Testis (tissue), 3 donors: ENCODE measurements around the gene SOCS2. TPM values are rescaled to one million over a fixed set of nuclear protein-coding genes. Genes with fewer than 3 reads are reported as not detected.
"Not testable (repeated sequence)": the region's sequence is repeated elsewhere in the genome, so short reads cannot be mapped to it uniquely, and the experiment has no call there.

ENCODE experiments used
- DNase-seq: peaks from one replicate; pipeline ENCODE4 v3.0.0-alpha.2; 2019
- H3K27ac ChIP-seq, 2 donors: fragments of 200-600 bp; sonication (generic); one replicate each; pipeline ENCODE4 v1.5.1; 2019
- H3K27me3 ChIP-seq: fragments of 200-600 bp; sonication (generic); one replicate; pipeline ENCODE4 v1.5.1; 2019
- H3K36me3 ChIP-seq: fragments of 200-600 bp; sonication (generic); one replicate; pipeline ENCODE4 v1.5.1; 2017; ENCODE audit warnings: low read depth; ENCODE audit errors: missing control alignments
- H3K4me1 ChIP-seq: fragments of 200-600 bp; sonication (generic); one replicate; pipeline ENCODE4 v1.5.1; 2019
- H3K4me3 ChIP-seq, 2 donors: fragments of 200-600 bp; sonication (generic); one replicate each; pipeline ENCODE4 v1.5.1; 2017 to 2019
- H3K9me3 ChIP-seq: fragments of 200-600 bp; sonication (generic); one replicate; pipeline ENCODE4 v1.5.1; 2017
- POLR2A ChIP-seq: fragments of 450-650 bp; IDR thresholded peaks from one replicate; pipeline ENCODE4 v1.6.1; 2017; ENCODE audit warnings: antibody characterized with exemption, mild to moderate bottlenecking, moderate library complexity
- WGBS, 2 donors: methylation state at CpG; one replicate each; pipeline ENCODE4 v1.1.5; 2018; 5-methylcytosine and 5-hydroxymethylcytosine counted together
- intact Hi-C: fragments of 100-400 bp; cut with DNase I; formaldehyde crosslinking; loops from one replicate; pipeline ENCODE4 v1.15.1; 2023; ENCODE audit warnings: low total_unique reads
- polyA plus RNA-seq: library from polyadenylated mRNA; stranded (reverse); fragments of 350-450 nt; fragmentation: Illumina TruSeq; extraction: RNeasy Lipid Tissue Mini Kit (QIAGEN cat#74804); gene quantifications from one replicate; pipeline ENCODE4 v1.2.3, GENCODE V29; 2014; ENCODE audit warnings: low read depth, low replicate concordance; ENCODE audit not compliant: insufficient read depth
- total RNA-seq, 2 donors: library from RNA; depleted of rRNA; stranded (reverse); fragments of >200 nt; gene quantifications; one replicate each; pipeline ENCODE4 v1.2.3, GENCODE V29; 2016
- TF ChIP-seq, protein P1 (sequence below), 3 experiments: fragments of 450-650 bp in 2 of 3; fragments of 200-600 bp in 1 of 3; sonication (generic) in 1 of 3; IDR thresholded peaks; one replicate each; pipeline ENCODE4 v1.5.1; 2016 to 2019; ENCODE audit warnings: antibody characterized with exemption in 3 of 3, mild to moderate bottlenecking in 2 of 3, moderate library complexity in 1 of 3

Gene SOCS2
- total and polyA plus RNA-seq, 3 donors from 2014 or later = 19.3 to 25.4 (median 24.1) TPM

DNA sequence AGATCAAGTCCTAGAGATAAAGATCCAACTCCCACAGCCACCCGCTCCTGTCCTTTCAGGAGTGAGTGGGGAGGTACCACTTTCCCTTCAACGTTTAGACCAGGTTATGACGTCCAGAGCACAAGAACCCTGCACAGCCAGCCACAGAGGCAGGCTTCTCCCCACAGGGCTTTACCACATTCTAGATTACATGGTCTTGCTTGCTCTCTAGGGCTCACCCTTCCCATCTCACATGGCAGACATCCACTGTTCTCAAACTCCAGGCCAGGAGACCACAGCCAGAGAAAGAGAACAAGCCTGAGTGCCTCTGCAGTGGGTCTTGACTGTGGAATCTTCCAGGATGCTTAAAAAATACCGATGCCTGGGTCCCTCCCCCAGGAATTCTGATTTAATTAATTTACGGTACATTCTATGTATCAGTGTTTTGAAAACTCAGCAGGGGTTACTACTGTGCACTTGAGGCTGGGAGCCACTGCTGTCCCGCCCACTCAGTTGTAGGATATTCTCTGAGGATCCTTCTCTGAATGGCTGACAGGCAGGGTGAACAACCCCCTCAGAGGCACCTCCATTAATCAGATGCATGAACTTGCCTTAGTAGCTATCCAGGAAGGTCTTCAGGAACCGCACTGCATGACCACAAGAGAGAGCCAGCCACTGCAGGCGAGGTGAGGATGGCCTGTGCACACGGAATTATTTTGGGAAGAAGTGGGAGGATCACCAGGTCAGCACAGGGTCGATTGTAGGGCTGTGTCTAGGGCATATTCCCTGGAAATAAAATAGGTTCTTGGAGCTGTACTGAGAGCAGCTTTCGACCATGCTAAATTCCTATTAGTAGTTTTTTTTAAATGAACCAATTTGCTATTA lies 21.5 kb upstream of the SOCS2 start:
- 67 to 71% methylated on average over 11 of the region's 11 CpGs for WGBS, 2 donors
- no peak overlapping the region for H3K27ac ChIP-seq
- H3K4me1 ChIP-seq = no peaks in the 10 kb centered on the region
- no peaks in the 10 kb centered on the region for H3K36me3 ChIP-seq
- no peak for DNase-seq
- intact Hi-C loops = no loop called here
- no peak overlapping the region for H3K4me3 ChIP-seq
- TF ChIP-seq POLR2A = no peak
- TF ChIP-seq, protein P1, sequence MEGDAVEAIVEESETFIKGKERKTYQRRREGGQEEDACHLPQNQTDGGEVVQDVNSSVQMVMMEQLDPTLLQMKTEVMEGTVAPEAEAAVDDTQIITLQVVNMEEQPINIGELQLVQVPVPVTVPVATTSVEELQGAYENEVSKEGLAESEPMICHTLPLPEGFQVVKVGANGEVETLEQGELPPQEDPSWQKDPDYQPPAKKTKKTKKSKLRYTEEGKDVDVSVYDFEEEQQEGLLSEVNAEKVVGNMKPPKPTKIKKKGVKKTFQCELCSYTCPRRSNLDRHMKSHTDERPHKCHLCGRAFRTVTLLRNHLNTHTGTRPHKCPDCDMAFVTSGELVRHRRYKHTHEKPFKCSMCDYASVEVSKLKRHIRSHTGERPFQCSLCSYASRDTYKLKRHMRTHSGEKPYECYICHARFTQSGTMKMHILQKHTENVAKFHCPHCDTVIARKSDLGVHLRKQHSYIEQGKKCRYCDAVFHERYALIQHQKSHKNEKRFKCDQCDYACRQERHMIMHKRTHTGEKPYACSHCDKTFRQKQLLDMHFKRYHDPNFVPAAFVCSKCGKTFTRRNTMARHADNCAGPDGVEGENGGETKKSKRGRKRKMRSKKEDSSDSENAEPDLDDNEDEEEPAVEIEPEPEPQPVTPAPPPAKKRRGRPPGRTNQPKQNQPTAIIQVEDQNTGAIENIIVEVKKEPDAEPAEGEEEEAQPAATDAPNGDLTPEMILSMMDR (IDR thresholded peaks at IDR 0.05) = no peak
- H3K27me3 ChIP-seq = no peaks in the 10 kb centered on the region
- no peaks in the 10 kb centered on the region for H3K9me3 ChIP-seq

DNA sequence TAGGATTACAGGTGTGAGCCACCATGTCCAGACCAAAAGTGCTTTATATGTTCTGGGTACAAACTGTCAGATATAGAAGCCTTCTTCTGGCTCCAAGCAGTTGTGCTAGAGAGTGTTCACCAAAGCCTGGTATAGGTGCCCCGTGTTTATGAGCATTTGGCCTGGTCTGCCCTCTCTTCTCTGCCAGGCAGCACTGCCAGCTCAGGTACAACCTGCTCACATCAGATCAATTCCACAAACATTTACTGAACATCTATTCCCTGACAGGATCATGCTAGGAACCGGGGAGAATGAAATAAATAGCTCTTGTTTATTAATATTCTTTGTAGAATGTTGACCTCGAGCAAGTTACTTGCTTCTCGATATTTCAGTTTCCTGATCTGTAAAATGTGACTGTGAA lies 20.0 kb upstream of the SOCS2 start:
- intact Hi-C loops = no loop called here
- no peak for TF ChIP-seq POLR2A
- TF ChIP-seq, protein P1 (IDR thresholded peaks at IDR 0.05) = no peak
- Histone ChIP-seq H3K4me3 (no peak overlapping the region), H3K36me3 (no peaks in the 10 kb centered on the region), H3K27ac (no peak overlapping the region), H3K4me1 (no peaks in the 10 kb centered on the region), H3K27me3 (no peaks in the 10 kb centered on the region), H3K9me3 (no peaks in the 10 kb centered on the region)
- no peak for DNase-seq
- WGBS, 2 donors = 73 to 79% methylated on average over 4 of the region's 4 CpGs

DNA sequence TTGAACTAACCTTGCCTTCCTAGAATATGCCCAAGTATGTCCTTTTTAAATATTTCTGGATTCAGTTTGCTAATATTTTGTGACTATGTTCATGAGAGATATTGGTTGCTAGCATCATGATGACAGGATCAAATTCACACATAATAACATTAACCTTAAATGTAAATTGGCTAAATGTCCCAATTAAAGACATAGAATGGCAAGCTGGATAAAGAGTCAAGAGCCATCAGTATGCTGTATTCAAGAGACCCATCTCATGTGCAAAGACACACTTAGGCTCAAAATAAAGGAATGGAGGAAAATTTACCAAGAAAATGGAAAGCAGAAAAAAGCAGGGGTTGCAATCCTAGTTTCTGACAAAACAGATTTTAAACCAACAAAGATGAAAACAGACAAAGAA lies 14.6 kb upstream of the SOCS2 start:
- DNase-seq, intact Hi-C loops, H3K4me1 ChIP-seq, H3K27me3 ChIP-seq, H3K36me3 ChIP-seq, H3K9me3 ChIP-seq, H3K27ac ChIP-seq, H3K4me3 ChIP-seq: not testable (repeated sequence)

DNA sequence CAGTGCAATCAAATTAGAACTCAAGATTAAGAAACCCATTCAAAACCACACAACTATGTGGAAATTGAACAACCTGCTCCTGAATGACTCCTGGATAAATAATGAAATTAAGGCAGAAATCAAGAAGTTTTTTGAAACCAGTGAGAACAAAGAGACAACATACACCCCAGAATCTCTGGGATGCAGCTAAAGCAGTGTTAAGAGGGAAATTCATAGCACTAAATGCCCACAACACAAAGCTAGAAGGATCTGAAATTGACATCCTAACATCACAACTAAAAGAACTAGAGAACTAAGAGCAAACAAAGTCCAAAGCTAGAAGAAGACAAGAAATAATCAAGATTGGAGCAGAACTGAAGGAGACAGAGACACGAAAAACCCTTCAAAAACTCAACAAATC lies 13.8 kb upstream of the SOCS2 start:
- H3K36me3 ChIP-seq, H3K4me3 ChIP-seq, intact Hi-C loops, DNase-seq, H3K4me1 ChIP-seq, H3K9me3 ChIP-seq, H3K27me3 ChIP-seq, H3K27ac ChIP-seq: not testable (repeated sequence)
- whole genome bisulfite sequencing, 2 donors = 95 to 97% methylated on average over 1 of the region's 1 CpG

DNA sequence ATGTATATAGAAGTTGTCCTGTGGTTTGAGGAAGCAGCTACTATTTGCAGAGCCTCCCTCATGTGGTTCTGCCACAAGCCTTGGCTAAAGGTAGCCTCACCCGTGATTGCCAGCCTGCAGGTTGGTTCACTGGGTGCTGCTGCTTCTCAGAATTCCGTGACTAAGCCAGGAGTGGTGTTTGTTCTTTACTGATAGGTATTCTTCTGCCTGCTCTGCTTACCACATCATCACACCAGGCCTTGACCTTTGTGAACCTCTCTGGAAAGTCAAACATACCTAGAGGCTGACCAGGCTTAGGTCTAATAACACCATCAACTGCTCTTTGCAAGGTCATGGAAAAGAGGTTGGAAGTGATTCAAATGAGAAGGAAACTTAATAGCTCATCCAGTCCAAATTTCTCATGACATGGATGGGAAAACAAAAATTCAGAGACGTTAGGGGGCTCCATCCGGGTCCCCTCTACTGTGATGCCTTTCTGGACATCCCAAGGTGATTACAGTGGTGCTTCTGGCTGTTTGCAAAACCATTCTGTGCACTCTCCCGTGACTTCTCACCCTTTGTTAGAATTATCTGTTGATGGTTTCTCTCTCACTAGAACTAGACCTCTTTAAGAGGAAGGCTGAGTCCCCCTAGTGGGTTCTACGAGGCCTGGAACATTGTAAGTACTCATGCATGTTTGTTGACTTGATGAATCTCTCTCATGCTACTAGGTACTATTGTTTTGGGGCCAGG lies 8.5 kb upstream of the SOCS2 start:
- no peak overlapping the region for H3K4me3 ChIP-seq
- no peak for TF ChIP-seq POLR2A
- TF ChIP-seq, protein P1 (IDR thresholded peaks at IDR 0.05) = no peak
- intact Hi-C loops = loop anchor here (10.0 kb wide), 1 partner anchor 511 kb away; no protein-coding TSS in a partner anchor
- DNase-seq = no peak
- H3K9me3 ChIP-seq = no peaks in the 10 kb centered on the region
- H3K27me3 ChIP-seq = no peaks in the 10 kb centered on the region
- H3K4me1 ChIP-seq = no peaks in the 10 kb centered on the region
- 66 to 75% methylated on average over 6 of the region's 6 CpGs for WGBS, 2 donors
- no peaks in the 10 kb centered on the region for H3K36me3 ChIP-seq
- H3K27ac ChIP-seq = no peak overlapping the region
